Measurements from ENCODE around the gene FOXL3. TPM values are rescaled to one million over a fixed set of nuclear protein-coding genes. Genes with fewer than 3 reads are reported as not detected.
"Not testable (repeated sequence)": the region's sequence is repeated elsewhere in the genome, so short reads cannot be mapped to it uniquely, and the experiment has no call there.

FOXL3 gene
- total RNA-seq: not detected in 2 replicates

GRCh38 chr7:289756-290553 lies at the start of gene FOXL3:
TSS of gene FOXL3 (plus strand) at chr7:290170. CDS start at chr7:290170, 0 bp downstream.
- CTCF ChIA-PET: no interaction called here
- DNase-seq (no peak), ATAC-seq (ENCODE audit: low read depth) (no peak)
- Mint-ChIP-seq H3K36me3 (ENCODE audit: low read depth) (no peaks in the 10 kb centered on the region), H3K4me1 (no peaks in the 10 kb centered on the region), H3K27me3 (peaks cover 26% of the 10 kb centered on the region), H3K27ac (no peak within 1 kb of the TSS), H3K9me3 (no peaks in the 10 kb centered on the region), H3K4me3 (no peak within 1 kb of the TSS)
- TF ChIP-seq, protein P1, sequence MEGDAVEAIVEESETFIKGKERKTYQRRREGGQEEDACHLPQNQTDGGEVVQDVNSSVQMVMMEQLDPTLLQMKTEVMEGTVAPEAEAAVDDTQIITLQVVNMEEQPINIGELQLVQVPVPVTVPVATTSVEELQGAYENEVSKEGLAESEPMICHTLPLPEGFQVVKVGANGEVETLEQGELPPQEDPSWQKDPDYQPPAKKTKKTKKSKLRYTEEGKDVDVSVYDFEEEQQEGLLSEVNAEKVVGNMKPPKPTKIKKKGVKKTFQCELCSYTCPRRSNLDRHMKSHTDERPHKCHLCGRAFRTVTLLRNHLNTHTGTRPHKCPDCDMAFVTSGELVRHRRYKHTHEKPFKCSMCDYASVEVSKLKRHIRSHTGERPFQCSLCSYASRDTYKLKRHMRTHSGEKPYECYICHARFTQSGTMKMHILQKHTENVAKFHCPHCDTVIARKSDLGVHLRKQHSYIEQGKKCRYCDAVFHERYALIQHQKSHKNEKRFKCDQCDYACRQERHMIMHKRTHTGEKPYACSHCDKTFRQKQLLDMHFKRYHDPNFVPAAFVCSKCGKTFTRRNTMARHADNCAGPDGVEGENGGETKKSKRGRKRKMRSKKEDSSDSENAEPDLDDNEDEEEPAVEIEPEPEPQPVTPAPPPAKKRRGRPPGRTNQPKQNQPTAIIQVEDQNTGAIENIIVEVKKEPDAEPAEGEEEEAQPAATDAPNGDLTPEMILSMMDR (IDR thresholded peaks at IDR 0.05): no peak
- intact Hi-C loops (cut with micrococcal nuclease): no loop called here
- POLR2A ChIA-PET: no interaction called here

DNA sequence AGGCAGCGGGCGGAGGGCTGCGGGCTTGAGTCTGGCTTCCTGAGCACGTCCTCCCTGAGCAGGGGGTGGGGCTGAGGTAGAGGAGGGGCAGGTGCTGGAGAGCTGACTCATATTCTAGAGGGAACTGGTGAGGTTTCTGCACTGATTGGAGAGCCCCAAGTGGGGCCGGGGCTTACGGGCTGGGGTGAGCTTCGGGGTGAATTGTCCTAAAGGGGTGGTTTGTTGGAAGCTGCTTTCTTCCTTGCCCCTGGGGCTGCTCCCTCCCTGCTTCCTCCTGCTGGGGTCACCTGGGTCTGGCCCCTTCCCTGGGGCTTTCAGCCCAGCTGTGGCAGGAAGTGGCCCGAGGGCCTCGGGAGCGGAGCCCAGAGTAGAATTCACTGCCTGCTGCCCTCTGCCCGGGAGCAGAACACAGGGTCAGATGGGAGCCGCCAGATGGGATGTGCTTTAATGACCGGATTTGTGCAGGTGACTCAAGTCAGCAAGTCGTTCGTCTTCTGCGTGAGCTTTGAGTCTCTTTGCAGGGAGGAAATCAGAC lies 49.0 kb upstream of the FOXL3 start:
- POLR2A ChIA-PET: no interaction called here
- H3K9me3 Mint-ChIP-seq: no peaks in the 10 kb centered on the region
- TF ChIP-seq, protein P1 (IDR thresholded peaks at IDR 0.05): no peak
- intact Hi-C loops (cut with micrococcal nuclease): no loop called here
- DNase-seq (no peak), ATAC-seq (ENCODE audit: low read depth) (no peak)
- H3K4me1 Mint-ChIP-seq: no peaks in the 10 kb centered on the region
- CTCF ChIA-PET: no interaction called here
- no peaks in the 10 kb centered on the region for H3K27me3 Mint-ChIP-seq
- no peak overlapping the region for H3K4me3 Mint-ChIP-seq
- H3K36me3 Mint-ChIP-seq (ENCODE audit: low read depth): no peaks in the 10 kb centered on the region
- no peak overlapping the region for H3K27ac Mint-ChIP-seq

DNA sequence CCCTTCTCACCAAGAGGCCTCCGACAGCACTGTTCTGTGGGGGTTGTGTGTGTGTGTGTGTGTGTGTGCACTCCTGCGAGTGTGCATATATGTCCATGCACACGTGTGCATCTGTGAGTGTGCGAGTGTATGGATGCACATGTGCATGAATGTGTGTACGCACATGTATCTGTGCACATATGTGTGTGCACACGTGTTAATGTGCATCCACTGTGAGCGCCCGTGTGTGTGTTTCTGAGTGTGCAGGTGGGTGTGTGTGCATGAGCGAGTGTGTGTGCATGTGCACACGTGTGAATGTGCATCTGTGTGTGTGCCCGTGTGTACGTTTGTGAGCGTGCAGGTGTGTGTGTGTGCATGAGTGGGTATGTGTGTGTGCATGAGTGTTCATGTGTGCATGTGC lies 48.5 kb upstream of the FOXL3 start:
- ChIA-PET CTCF (no interaction called here), POLR2A (no interaction called here)
- H3K27ac Mint-ChIP-seq: no peak overlapping the region
- H3K36me3 Mint-ChIP-seq (ENCODE audit: low read depth): no peaks in the 10 kb centered on the region
- H3K9me3 Mint-ChIP-seq: no peaks in the 10 kb centered on the region
- ATAC-seq (ENCODE audit: low read depth) (no peak), DNase-seq (no peak)
- H3K27me3 Mint-ChIP-seq: no peaks in the 10 kb centered on the region
- no peaks in the 10 kb centered on the region for H3K4me1 Mint-ChIP-seq
- TF ChIP-seq, protein P1 (IDR thresholded peaks at IDR 0.05): no peak
- intact Hi-C loops (cut with micrococcal nuclease): no loop called here
- H3K4me3 Mint-ChIP-seq: no peak overlapping the region

GRCh38 chr7:242826-243579 lies 47.0 kb upstream of the FOXL3 start:
- CTCF ChIA-PET; ATAC-seq (ENCODE audit: low read depth); H3K9me3 Mint-ChIP-seq; POLR2A ChIA-PET; H3K4me1 Mint-ChIP-seq; H3K27ac Mint-ChIP-seq; H3K36me3 Mint-ChIP-seq (ENCODE audit: low read depth); H3K4me3 Mint-ChIP-seq; intact Hi-C loops (cut with micrococcal nuclease); DNase-seq; H3K27me3 Mint-ChIP-seq: not testable (repeated sequence)

- H3K9me3 Mint-ChIP-seq; H3K27ac Mint-ChIP-seq; CTCF ChIA-PET; ATAC-seq (ENCODE audit: low read depth); H3K36me3 Mint-ChIP-seq (ENCODE audit: low read depth); intact Hi-C loops (cut with micrococcal nuclease); POLR2A ChIA-PET; H3K4me3 Mint-ChIP-seq; DNase-seq; H3K4me1 Mint-ChIP-seq; H3K27me3 Mint-ChIP-seq: not testable (repeated sequence)
Observed at GRCh38 chr7:243580-243978, 46.4 kb upstream of the FOXL3 start.

GRCh38 chr7:244974-245373 lies 45.0 kb upstream of the FOXL3 start:
- ChIA-PET CTCF (no interaction called here), POLR2A (no interaction called here)
- Mint-ChIP-seq H3K27ac (no peak overlapping the region), H3K4me3 (no peak overlapping the region), H3K27me3 (no peaks in the 10 kb centered on the region), H3K4me1 (no peaks in the 10 kb centered on the region), H3K9me3 (no peaks in the 10 kb centered on the region), H3K36me3 (ENCODE audit: low read depth) (no peaks in the 10 kb centered on the region)
- intact Hi-C loops (cut with micrococcal nuclease): no loop called here
- ATAC-seq (ENCODE audit: low read depth) (no peak), DNase-seq (no peak)
- TF ChIP-seq, protein P1 (IDR thresholded peaks at IDR 0.05): no peak
